Measurements from ENCODE around the gene STRADB.

DNA sequence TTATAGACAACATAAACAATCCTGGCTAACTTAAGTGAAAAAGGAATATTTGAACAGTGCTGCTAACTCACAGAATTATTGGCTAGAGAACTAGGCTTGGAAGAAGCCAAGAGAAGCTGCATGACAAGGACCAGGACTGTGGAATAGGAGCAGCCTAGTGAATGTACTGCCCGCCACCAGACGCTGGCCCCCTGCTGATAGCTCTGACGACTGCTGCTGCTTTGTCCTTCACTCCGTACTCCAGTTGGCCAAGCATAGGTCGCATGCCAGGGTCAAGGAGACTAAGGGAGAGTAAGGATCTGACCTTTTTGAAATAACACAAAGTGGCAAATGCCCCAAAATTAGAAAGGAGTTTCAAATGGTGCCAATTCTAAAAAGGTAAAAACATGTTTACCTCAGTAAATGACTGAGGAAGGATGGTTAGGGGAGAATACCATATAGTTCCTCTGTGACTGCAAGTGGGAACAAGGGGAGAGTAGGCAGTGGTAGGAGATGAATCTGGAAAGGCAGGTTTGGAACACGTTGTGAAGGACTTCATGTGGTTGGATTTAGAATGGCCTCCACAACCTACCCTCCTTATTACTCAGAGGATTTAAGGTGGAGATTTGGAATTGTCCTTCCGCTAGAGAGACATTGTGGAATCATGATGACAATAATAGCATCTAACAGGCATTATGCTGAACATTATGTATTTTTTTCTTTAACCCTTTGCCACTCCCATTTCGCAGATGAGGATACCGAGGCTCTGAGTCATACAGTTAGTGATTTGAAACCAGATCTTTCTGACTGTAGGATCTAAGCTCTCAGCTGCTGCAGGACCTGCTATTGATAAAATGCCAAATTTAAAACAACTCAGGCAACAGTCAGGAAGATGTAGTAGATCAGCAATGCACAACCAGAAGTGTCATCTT is 19.5 kb downstream of the STRADB start:
- TF ChIP-seq, protein P1, sequence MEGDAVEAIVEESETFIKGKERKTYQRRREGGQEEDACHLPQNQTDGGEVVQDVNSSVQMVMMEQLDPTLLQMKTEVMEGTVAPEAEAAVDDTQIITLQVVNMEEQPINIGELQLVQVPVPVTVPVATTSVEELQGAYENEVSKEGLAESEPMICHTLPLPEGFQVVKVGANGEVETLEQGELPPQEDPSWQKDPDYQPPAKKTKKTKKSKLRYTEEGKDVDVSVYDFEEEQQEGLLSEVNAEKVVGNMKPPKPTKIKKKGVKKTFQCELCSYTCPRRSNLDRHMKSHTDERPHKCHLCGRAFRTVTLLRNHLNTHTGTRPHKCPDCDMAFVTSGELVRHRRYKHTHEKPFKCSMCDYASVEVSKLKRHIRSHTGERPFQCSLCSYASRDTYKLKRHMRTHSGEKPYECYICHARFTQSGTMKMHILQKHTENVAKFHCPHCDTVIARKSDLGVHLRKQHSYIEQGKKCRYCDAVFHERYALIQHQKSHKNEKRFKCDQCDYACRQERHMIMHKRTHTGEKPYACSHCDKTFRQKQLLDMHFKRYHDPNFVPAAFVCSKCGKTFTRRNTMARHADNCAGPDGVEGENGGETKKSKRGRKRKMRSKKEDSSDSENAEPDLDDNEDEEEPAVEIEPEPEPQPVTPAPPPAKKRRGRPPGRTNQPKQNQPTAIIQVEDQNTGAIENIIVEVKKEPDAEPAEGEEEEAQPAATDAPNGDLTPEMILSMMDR (IDR thresholded peaks at IDR 0.05; ENCODE audit: insufficient read depth, low read length, poor library complexity, severe bottlenecking) = no peak
- TF ChIP-seq EZH2phosphoT487 (conservative IDR thresholded peaks at IDR 0.05; ENCODE audit: low read length) = no peak

Data from SU-DHL-6 (cell line).